H1 (cell line): Measurements from ENCODE around the gene PAXX. TPM values are rescaled to one million over a fixed set of nuclear protein-coding genes. Genes with fewer than 3 reads are reported as not detected.

Experiments
- CTCF ChIA-PET: fragments of 300-600 bp; sonication (Branson Sonifier 250); formaldehyde crosslinking; loops from one replicate; lab custom pipeline; 2021; ENCODE audit not compliant: partially characterized antibody; lab: Charles Lee
- POLR2A ChIA-PET: fragments of 300-600 bp; sonication (Branson Sonifier 250); formaldehyde crosslinking; loops from one replicate; lab custom pipeline; 2021; ENCODE audit warnings: inconsistent platforms; ENCODE audit not compliant: partially characterized antibody; lab: Charles Lee
- DNase-seq, 2 experiments: peaks; one replicate each; pipeline versions ENCODE4 v3.0.0 to v3.0.0-alpha.2; 2010 to 2022; ENCODE audit warnings: low spot score in 2 of 2, low read depth in 1 of 2, mixed read lengths in 1 of 2
- FAIRE-seq: peaks from 2 replicates; lab custom pipeline; 2011; peaks lifted over from hg19 to GRCh38; lab: Jason Lieb, UNC
- H2AFZ ChIP-seq: 2 replicates; pipeline ENCODE4 v1.8.1; 2012; ENCODE audit warnings: low read length, inconsistent platforms
- H2AK5ac ChIP-seq: 2 replicates; pipeline ENCODE4 v1.6.1; 2013; ENCODE audit warnings: low read depth, low read length
- H2BK120ac ChIP-seq: replicated peaks from 2 replicates; pipeline ENCODE3; 2013; ENCODE audit warnings: low read depth, low read length, inconsistent platforms
- H2BK12ac ChIP-seq: 2 replicates; pipeline ENCODE4 v1.6.1; 2013; ENCODE audit warnings: low read depth, low read length
- H2BK15ac ChIP-seq: 2 replicates; pipeline ENCODE4 v1.6.1; 2013; ENCODE audit warnings: low read length
- H2BK20ac ChIP-seq: 2 replicates; pipeline ENCODE4 v1.6.1; 2013; ENCODE audit warnings: low read length
- H2BK5ac ChIP-seq: 2 replicates; pipeline ENCODE4 v1.6.1; 2013; ENCODE audit warnings: low read depth, low read length
- H3K14ac ChIP-seq: 2 replicates; pipeline ENCODE4 v1.6.1; 2013; ENCODE audit warnings: inconsistent platforms; ENCODE audit not compliant: insufficient read length
- H3K18ac ChIP-seq: 2 replicates; pipeline ENCODE4 v1.6.1; 2013; ENCODE audit warnings: low read length; ENCODE audit errors: extremely low read depth
- H3K23ac ChIP-seq: 2 replicates; pipeline ENCODE4 v1.6.1; 2013; ENCODE audit warnings: inconsistent platforms; ENCODE audit not compliant: insufficient read length
- H3K23me2 ChIP-seq: 2 replicates; pipeline ENCODE4 v1.6.1; 2013; ENCODE audit warnings: low read depth, low read length
- H3K27ac ChIP-seq: 2 replicates; pipeline ENCODE4 v1.6.1; 2011; ENCODE audit warnings: low read depth, low read length, inconsistent platforms
- H3K27me3 ChIP-seq, 4 experiments: replicated peaks in 1 of 4; 1 replicate in 1 of 4; 2 replicates in 3 of 4; pipeline versions ENCODE4 v1.6.1 to v1.8.1; 2011 to 2013; ENCODE audit warnings: low read length in 3 of 4, mild to moderate bottlenecking in 3 of 4, inconsistent platforms in 2 of 4, mixed read lengths in 2 of 4, moderate library complexity in 1 of 4; ENCODE audit not compliant: control insufficient read depth in 3 of 4, insufficient read depth in 3 of 4; ENCODE audit errors: extremely low read depth in 1 of 4
- H3K36me3 ChIP-seq, 4 experiments: 2 replicates each; pipeline versions ENCODE4 v1.6.1 to v1.8.1; 2011 to 2013; ENCODE audit warnings: mild to moderate bottlenecking in 4 of 4, low read length in 3 of 4, moderate library complexity in 2 of 4, control low read depth in 1 of 4, inconsistent platforms in 1 of 4; ENCODE audit not compliant: insufficient read depth in 4 of 4, control insufficient read depth in 2 of 4
- H3K4ac ChIP-seq: replicated peaks from 2 replicates; pipeline ENCODE3; 2013; ENCODE audit warnings: low read length, low read depth, mixed read lengths, inconsistent platforms; ENCODE audit not compliant: insufficient read length
- H3K4me1 ChIP-seq, 4 experiments: replicated peaks in 1 of 4; 1 replicate in 1 of 4; 2 replicates in 3 of 4; pipeline versions ENCODE4 v1.6.1 to v1.8.1; 2011 to 2013; ENCODE audit warnings: low read length in 3 of 4, inconsistent platforms in 2 of 4, mixed read lengths in 1 of 4; ENCODE audit not compliant: insufficient read depth in 4 of 4, control insufficient read depth in 3 of 4
- H3K4me2 ChIP-seq, 2 experiments: 2 replicates each; pipeline versions ENCODE4 v1.6.1 to v1.8.1; 2011 to 2013; ENCODE audit warnings: low read depth in 2 of 2, low read length in 2 of 2, control low read depth in 1 of 2, inconsistent platforms in 1 of 2, mild to moderate bottlenecking in 1 of 2; ENCODE audit not compliant: insufficient read depth in 1 of 2
- H3K4me3 ChIP-seq, 4 experiments: fragments of 200-600, 300-600 bp in 1 of 4; sonication (generic), shearing (Covaris generic), sonication (Bioruptor Twin) in 1 of 4; 2 replicates each; pipeline versions ENCODE4 v1.5.1 to v1.8.1; 2011 to 2016; ENCODE audit warnings: low read length in 4 of 4, low read depth in 3 of 4, control low read depth in 2 of 4, inconsistent platforms in 2 of 4, mild to moderate bottlenecking in 2 of 4, mixed read lengths in 1 of 4, moderate library complexity in 1 of 4; ENCODE audit not compliant: insufficient read depth in 2 of 4; ENCODE audit errors: extremely low read depth in 1 of 4
- H3K56ac ChIP-seq: replicated peaks from 2 replicates; pipeline ENCODE3; 2013; ENCODE audit warnings: low read depth, mild to moderate bottlenecking, mixed read lengths, low read length, inconsistent platforms; ENCODE audit not compliant: insufficient read length
- H3K79me1 ChIP-seq: 2 replicates; pipeline ENCODE4 v1.6.1; 2013; ENCODE audit warnings: low read depth, low read length, control low read depth
- H3K79me2 ChIP-seq, 2 experiments: 2 replicates each; pipeline versions ENCODE4 v1.6.1 to v1.8.1; 2012 to 2013; ENCODE audit warnings: low read length in 2 of 2, mild to moderate bottlenecking in 2 of 2, inconsistent platforms in 1 of 2; ENCODE audit not compliant: insufficient read depth in 2 of 2, control insufficient read depth in 1 of 2
- H3K9ac ChIP-seq, 4 experiments: replicated peaks in 1 of 4; 1 replicate in 1 of 4; 2 replicates in 3 of 4; pipeline versions ENCODE4 v1.6.1 to v1.8.1; 2011 to 2013; ENCODE audit warnings: low read depth in 3 of 4, low read length in 3 of 4, control low read depth in 2 of 4, mild to moderate bottlenecking in 2 of 4, moderate library complexity in 2 of 4, inconsistent platforms in 1 of 4; ENCODE audit errors: extremely low read depth in 1 of 4
- H3K9me3 ChIP-seq, 2 experiments: 2 replicates each; pipeline versions ENCODE4 v1.6.1 to v1.8.1; 2012 to 2013; ENCODE audit warnings: mild to moderate bottlenecking in 2 of 2, moderate library complexity in 2 of 2, control low read depth in 1 of 2, inconsistent platforms in 1 of 2, low read depth in 1 of 2, low read length in 1 of 2, mixed read lengths in 1 of 2; ENCODE audit not compliant: insufficient read depth in 2 of 2
- H4K20me1 ChIP-seq, 2 experiments: replicated peaks in 1 of 2; 2 replicates each; pipeline versions ENCODE3 to v1.8.1; 2011 to 2013; ENCODE audit warnings: inconsistent platforms in 2 of 2, low read length in 2 of 2, mild to moderate bottlenecking in 1 of 2; ENCODE audit not compliant: insufficient read depth in 2 of 2, control insufficient read depth in 1 of 2
- H4K5ac ChIP-seq: 2 replicates; pipeline ENCODE4 v1.6.1; 2013; ENCODE audit warnings: low read length, low read depth, mixed read lengths, inconsistent platforms; ENCODE audit not compliant: insufficient read length
- H4K8ac ChIP-seq: 2 replicates; pipeline ENCODE4 v1.8.0; 2013; ENCODE audit warnings: mild to moderate bottlenecking, moderate library complexity, low read length, inconsistent platforms; ENCODE audit not compliant: insufficient read depth; ENCODE audit errors: extremely low read depth
- H4K91ac ChIP-seq: replicated peaks from 2 replicates; pipeline ENCODE3; 2013; ENCODE audit warnings: low read length, mixed read lengths, inconsistent platforms; ENCODE audit not compliant: insufficient read length
- BCL11A ChIP-seq, 2 experiments: IDR thresholded peaks; one replicate each; pipeline ENCODE4 v1.6.1; 2011; ENCODE audit warnings: low read depth in 2 of 2, low read length in 2 of 2, mild to moderate bottlenecking in 2 of 2
- CBX8 ChIP-seq: fragments of 300-800, 300-1000 bp; sonication (generic); IDR thresholded peaks from 2 replicates; pipeline ENCODE4 v1.7.1; 2016; ENCODE audit warnings: low read depth, low read length, borderline replicate concordance
- HDAC2 ChIP-seq, 2 experiments: fragments of 300-600 bp in 1 of 2; sonication (generic) in 1 of 2; IDR thresholded peaks; 2 replicates each; pipeline ENCODE4 v1.6.1; 2011 to 2012; ENCODE audit warnings: low read depth in 2 of 2, low read length in 2 of 2, mild to moderate bottlenecking in 2 of 2, moderate library complexity in 2 of 2, borderline replicate concordance in 1 of 2, inconsistent platforms in 1 of 2
- JUND ChIP-seq: IDR thresholded peaks from 2 replicates; pipeline ENCODE4 v1.6.1; 2011; ENCODE audit warnings: mild to moderate bottlenecking, improper control_type of control experiment, low read length
- POLR2A ChIP-seq, 2 experiments: IDR thresholded peaks; 1 replicate in 1 of 2; 2 replicates in 1 of 2; pipeline ENCODE4 v1.6.1; 2011; ENCODE audit warnings: low read depth in 2 of 2, low read length in 2 of 2, mild to moderate bottlenecking in 2 of 2; ENCODE audit errors: control extremely low read depth in 1 of 2
- RNF2 ChIP-seq: fragments of 200-900, 300-1000 bp; sonication (generic); IDR thresholded peaks from 2 replicates; pipeline ENCODE4 v1.7.1; 2016; ENCODE audit warnings: borderline replicate concordance, low read depth, mild to moderate bottlenecking, antibody characterized with exemption, low read length; ENCODE audit not compliant: poor library complexity, severe bottlenecking; ENCODE audit errors: missing control alignments
- RXRA ChIP-seq: IDR thresholded peaks from 2 replicates; pipeline ENCODE4 v1.6.1; 2011; ENCODE audit warnings: low read depth, mild to moderate bottlenecking, low read length, moderate library complexity; ENCODE audit not compliant: insufficient read depth
- SP4 ChIP-seq: IDR thresholded peaks from 2 replicates; pipeline ENCODE4 v1.6.1; 2012; ENCODE audit warnings: low read length, inconsistent platforms
- SRF ChIP-seq: IDR thresholded peaks from 2 replicates; pipeline ENCODE4 v1.6.1; 2011; ENCODE audit warnings: mild to moderate bottlenecking, low read depth, low read length, moderate library complexity
- TAF7 ChIP-seq: optimal IDR thresholded peaks from 2 replicates; pipeline ENCODE3; 2011; ENCODE audit warnings: low read depth, mild to moderate bottlenecking, inconsistent platforms, low read length, moderate library complexity, borderline replicate concordance
- WGBS, 2 experiments: shearing (Covaris generic) in 1 of 2; methylation state at CpG; one replicate each; pipeline versions ENCODE4 v1.1.6 to v1.1.7; 2013 to 2015; ENCODE audit warnings: low lambda C conversion rate in 2 of 2, mixed read lengths in 2 of 2, inconsistent platforms in 1 of 2, low coverage in 1 of 2, missing lambda C conversion rate in 1 of 2; ENCODE audit not compliant: insufficient replicate concordance in 2 of 2, insufficient coverage in 1 of 2, insufficient read length in 1 of 2; ENCODE audit errors: extremely low coverage in 1 of 2, missing lambda C conversion rate in 1 of 2; 5-methylcytosine and 5-hydroxymethylcytosine counted together
- polyA plus RNA-seq, 7 experiments: library from polyadenylated mRNA; depleted of rRNA in 3 of 7; stranded (reverse) in 5 of 7; unstranded in 2 of 7; fragments of >200 nt in 5 of 7; fragments of 200-250 nt in 2 of 7; gene quantifications; 1 replicate in 5 of 7; 2 replicates in 1 of 7; 4 replicates in 1 of 7; pipeline versions ENCODE4 v1.2.1 to v1.2.3, GENCODE V29; 2011 to 2013; ENCODE audit warnings: missing spikeins in 2 of 7, mixed read lengths in 2 of 7
- total RNA-seq: library from RNA; stranded (reverse); fragmentation: NEBNext Ultra II Directional; extraction: Animal tissue kit (Norgen Biotek cat#: 25700); gene quantifications from 2 replicates; pipeline ENCODE4 v1.2.1, GENCODE V29; 2021
- TF ChIP-seq, protein P1 (sequence below), 3 experiments: IDR thresholded peaks; 1 replicate in 2 of 3; 2 replicates in 1 of 3; pipeline versions ENCODE4 v1.5.1 to v1.6.1; 2011; ENCODE audit warnings: low read length in 3 of 3, mild to moderate bottlenecking in 3 of 3, inconsistent platforms in 2 of 3, low read depth in 1 of 3, moderate library complexity in 1 of 3; ENCODE audit not compliant: insufficient read depth in 1 of 3; ENCODE audit errors: control extremely low read depth in 1 of 3

Gene PAXX
- total and polyA plus RNA-seq, 2 of the 8 experiments (the other 6 are each of a cell fraction or from before 2014, with no cell fraction given), result 43.4 to 45.9 TPM

DNA sequence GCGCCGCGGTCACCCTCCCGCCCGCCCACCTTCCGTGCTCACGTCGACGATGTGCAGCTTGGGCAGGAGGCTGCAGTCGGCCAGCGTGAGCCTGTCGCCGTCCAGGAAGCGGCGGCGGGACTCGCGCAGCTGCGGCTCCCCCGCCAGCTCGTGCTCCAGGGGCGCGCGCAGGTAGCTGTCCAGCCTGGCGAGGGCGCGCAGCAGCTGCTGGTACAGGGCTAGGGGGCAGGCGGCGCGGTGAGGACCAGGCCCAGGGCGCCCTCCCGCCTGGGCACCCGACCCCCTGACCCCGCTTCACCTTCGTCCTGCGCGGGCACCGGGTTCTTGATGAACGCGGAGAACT lies 2.6 kb downstream of the PAXX start:
- Histone ChIP-seq H2BK5ac (no peak overlapping the region), H3K79me2 (no peaks in the 10 kb centered on the region), H3K23ac (no peak overlapping the region), H2BK15ac (no peak overlapping the region), H2BK12ac (no peak overlapping the region), H3K36me3 (peaks cover 0 to 2% (median 0%) of the 10 kb centered on the region in 4 experiments; a peak in 1 of 8 replicates), H3K9ac (no peak overlapping the region), H4K91ac (no peak overlapping the region), H2AK5ac (no peak overlapping the region), H3K4ac (no peak overlapping the region), H3K9me3 (peaks cover 6% of the 10 kb centered on the region in 2 experiments; a peak in 2 of 4 replicates), H3K79me1 (no peaks in the 10 kb centered on the region), H3K4me3 (no peak overlapping the region), H3K18ac (no peak overlapping the region), H2BK120ac (no peak overlapping the region), H2AFZ (no peak overlapping the region), H3K27me3 (peaks cover 0 to 12% (median 10%) of the 10 kb centered on the region in 4 experiments; a peak in 3 of 7 replicates), H4K5ac (no peak overlapping the region), H3K4me1 (peaks cover 0 to 20% (median 11%) of the 10 kb centered on the region in 4 experiments; a peak in 6 of 7 replicates), H3K23me2 (peaks cover 17% of the 10 kb centered on the region), H2BK20ac (no peak overlapping the region), H3K27ac (no peak overlapping the region), H3K14ac (no peak overlapping the region), H4K20me1 (peaks cover 0 to 2% of the 10 kb centered on the region in 2 experiments), H4K8ac (no peak overlapping the region), H3K4me2 (peak overlapping the region in 1 of 2 experiments; percentile 47; a peak in 1 of 4 replicates), H3K56ac (no peak overlapping the region)
- POLR2A ChIA-PET, result no interaction called here
- FAIRE-seq, result no peak
- CTCF ChIA-PET, result interaction anchor here (1.2 to 5.6 kb wide), 6 partner anchors 11 to 72 kb away, joined by 3 to 29 read pairs (median 5); partner anchors contain the start of genes FUT7 and PTGDS
- WGBS, 2 experiments, result 99% methylated on average over 20 of the region's 40 CpGs; no CpG with 5 or more reads in 1 of the 2 experiments
- DNase-seq, result no peak
- no peak for TF ChIP-seq JUND
- no peak for TF ChIP-seq BCL11A (IDR thresholded peaks at IDR 0.05; ENCODE audit: low read depth in 2 of 2, low read length in 2 of 2)
- TF ChIP-seq SP4, result no peak
- TF ChIP-seq, protein P1, sequence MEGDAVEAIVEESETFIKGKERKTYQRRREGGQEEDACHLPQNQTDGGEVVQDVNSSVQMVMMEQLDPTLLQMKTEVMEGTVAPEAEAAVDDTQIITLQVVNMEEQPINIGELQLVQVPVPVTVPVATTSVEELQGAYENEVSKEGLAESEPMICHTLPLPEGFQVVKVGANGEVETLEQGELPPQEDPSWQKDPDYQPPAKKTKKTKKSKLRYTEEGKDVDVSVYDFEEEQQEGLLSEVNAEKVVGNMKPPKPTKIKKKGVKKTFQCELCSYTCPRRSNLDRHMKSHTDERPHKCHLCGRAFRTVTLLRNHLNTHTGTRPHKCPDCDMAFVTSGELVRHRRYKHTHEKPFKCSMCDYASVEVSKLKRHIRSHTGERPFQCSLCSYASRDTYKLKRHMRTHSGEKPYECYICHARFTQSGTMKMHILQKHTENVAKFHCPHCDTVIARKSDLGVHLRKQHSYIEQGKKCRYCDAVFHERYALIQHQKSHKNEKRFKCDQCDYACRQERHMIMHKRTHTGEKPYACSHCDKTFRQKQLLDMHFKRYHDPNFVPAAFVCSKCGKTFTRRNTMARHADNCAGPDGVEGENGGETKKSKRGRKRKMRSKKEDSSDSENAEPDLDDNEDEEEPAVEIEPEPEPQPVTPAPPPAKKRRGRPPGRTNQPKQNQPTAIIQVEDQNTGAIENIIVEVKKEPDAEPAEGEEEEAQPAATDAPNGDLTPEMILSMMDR (IDR thresholded peaks at IDR 0.05; ENCODE audit: control extremely low read depth in 1 of 3, insufficient read depth in 1 of 3, low read depth in 1 of 3, low read length in 3 of 3), result no peak
- no peak for TF ChIP-seq RXRA
- no peak for TF ChIP-seq SRF
- no peak for TF ChIP-seq HDAC2 (IDR thresholded peaks at IDR 0.05; ENCODE audit: borderline replicate concordance in 1 of 2, low read depth in 2 of 2, low read length in 2 of 2)
- no peak for TF ChIP-seq POLR2A (IDR thresholded peaks at IDR 0.05; ENCODE audit: control extremely low read depth in 1 of 2, low read depth in 2 of 2, low read length in 2 of 2)
- TF ChIP-seq TAF7, result no peak
- no peak for TF ChIP-seq RNF2
- no peak for TF ChIP-seq CBX8
